PC-9 (cell line): ENCODE results near the gene POU3F1. TPM values are rescaled to one million over a fixed set of nuclear protein-coding genes. Genes with fewer than 3 reads are reported as not detected.

ENCODE experiments used
- BruUV-seq: library from RNA; stranded (reverse); fragments of 400-500 nt; replicated peaks from 2 replicates; lab custom pipeline; 2021; lab: Mats Ljungman, UMichigan
- CTCF ChIA-PET: fragments of 300-600 bp; sonication (Branson Sonifier 250); formaldehyde crosslinking; loops from one replicate; lab custom pipeline; 2022; ENCODE audit warnings: antibody characterized with exemption; lab: Charles Lee
- POLR2A ChIA-PET: fragments of 300-600 bp; sonication (Branson Sonifier 250); formaldehyde crosslinking; loops from one replicate; lab custom pipeline; 2022; ENCODE audit warnings: antibody characterized with exemption; ENCODE audit not compliant: unreplicated experiment; lab: Charles Lee
- DNase-seq, 2 experiments: peaks; one replicate each; pipeline versions ENCODE4 v3.0.0 to v3.0.0-alpha.2; 2015 to 2022; ENCODE audit warnings: mixed read lengths in 1 of 2
- H2AFZ ChIP-seq: fragments of 200-600 bp; sonication (generic); 2 replicates; pipeline ENCODE4 v1.8.1; 2017; ENCODE audit warnings: antibody characterized with exemption
- H3F3A ChIP-seq: fragments of 200-600 bp; sonication (generic); 2 replicates; pipeline ENCODE4 v1.8.1; 2017; ENCODE audit warnings: antibody characterized with exemption, mild to moderate bottlenecking, low read depth; ENCODE audit not compliant: insufficient read depth
- H3K27ac ChIP-seq: fragments of 200-600 bp; sonication (generic); 2 replicates; pipeline ENCODE4 v1.6.1; 2016; ENCODE audit warnings: mixed run types
- H3K27me3 ChIP-seq: fragments of 200-600 bp; sonication (generic); 2 replicates; pipeline ENCODE4 v1.6.1; 2016; ENCODE audit warnings: low read depth, mixed run types; ENCODE audit not compliant: insufficient read depth
- H3K36me3 ChIP-seq: fragments of 200-600 bp; sonication (generic); 2 replicates; pipeline ENCODE4 v1.6.1; 2016; ENCODE audit warnings: low read depth, mixed run types
- H3K4me1 ChIP-seq: fragments of 200-600 bp; sonication (generic); replicated peaks from 2 replicates; pipeline ENCODE4 v1.6.1; 2016; ENCODE audit warnings: mixed run types; ENCODE audit not compliant: insufficient read depth
- H3K4me2 ChIP-seq: fragments of 200-600 bp; sonication (generic); 2 replicates; pipeline ENCODE4 v1.6.1; 2017; ENCODE audit warnings: mixed run types
- H3K4me3 ChIP-seq: fragments of 200-600 bp; sonication (generic); 2 replicates; pipeline ENCODE4 v1.6.1; 2016; ENCODE audit warnings: mixed run types
- H3K79me2 ChIP-seq: fragments of 200-600 bp; sonication (generic); 2 replicates; pipeline ENCODE4 v1.6.1; 2017; ENCODE audit warnings: low read depth, mixed run types
- H3K9me2 ChIP-seq: fragments of 200-600 bp; sonication (generic); 2 replicates; pipeline ENCODE4 v1.8.1; 2017; ENCODE audit warnings: mild to moderate bottlenecking; ENCODE audit not compliant: insufficient read depth
- H3K9me3 ChIP-seq: fragments of 200-600 bp; sonication (generic); 2 replicates; pipeline ENCODE4 v1.8.1; 2016; ENCODE audit warnings: low read depth; ENCODE audit not compliant: insufficient read depth
- H4K20me1 ChIP-seq: fragments of 200-600 bp; sonication (generic); 2 replicates; pipeline ENCODE4 v1.8.1; 2017; ENCODE audit not compliant: insufficient read depth
- EZH2 ChIP-seq: fragments of 200-600 bp; sonication (generic); IDR thresholded peaks from 2 replicates; pipeline ENCODE4 v1.8.0; 2017; ENCODE audit warnings: antibody characterized with exemption, low read depth
- intact Hi-C: fragments of 100-400 bp; cut with micrococcal nuclease; formaldehyde crosslinking; loops from one replicate; pipeline ENCODE4 v1.10.0; 2022; ENCODE audit not compliant: unreplicated experiment
- total RNA-seq: library from RNA; stranded (reverse); gene quantifications from 2 replicates; pipeline ENCODE4 v1.2.3, GENCODE V29; 2021
- TF ChIP-seq, protein P1 (sequence below): fragments of 200-600 bp; sonication (generic); conservative IDR thresholded peaks from 2 replicates; pipeline ENCODE4 v1.6.1; 2017; ENCODE audit warnings: mixed run types, antibody characterized with exemption, mild to moderate bottlenecking, moderate library complexity

POU3F1 gene
- total RNA-seq, 1 experiment from 2014 or later = not detected

DNA sequence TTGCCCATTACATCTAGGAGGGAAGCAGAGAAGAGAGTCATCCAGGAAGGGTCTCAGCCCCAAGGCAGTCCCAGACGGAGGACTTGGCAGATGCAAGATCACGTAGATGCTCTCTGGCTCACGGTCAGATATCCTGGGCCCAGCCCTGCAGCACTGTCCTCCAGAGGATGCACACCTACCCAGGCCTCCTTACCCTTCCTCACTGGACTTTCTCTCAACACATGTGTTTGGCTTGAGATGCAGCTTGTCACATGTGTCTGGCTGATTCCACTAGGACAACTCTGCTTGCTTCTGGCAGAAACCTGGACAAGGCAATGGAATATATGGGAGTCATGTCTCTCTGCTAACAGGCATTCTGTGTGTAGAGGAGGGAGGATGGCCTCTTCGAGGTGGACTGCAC lies 32.4 kb upstream of the POU3F1 start:
- CTCF ChIA-PET = no interaction called here
- POLR2A ChIA-PET = no interaction called here
- Histone ChIP-seq H3K4me2 (no peak overlapping the region), H3K4me1 (no peaks in the 10 kb centered on the region), H3K79me2 (no peaks in the 10 kb centered on the region), H3K9me3 (no peaks in the 10 kb centered on the region), H3K36me3 (no peaks in the 10 kb centered on the region), H2AFZ (no peak overlapping the region), H3F3A (no peaks in the 10 kb centered on the region), H3K27ac (no peak overlapping the region), H4K20me1 (no peaks in the 10 kb centered on the region), H3K4me3 (no peak overlapping the region), H3K9me2 (no peaks in the 10 kb centered on the region), H3K27me3 (peaks cover 3% of the 10 kb centered on the region; the same call in 1 of the 2 replicates)
- no peak for DNase-seq
- intact Hi-C loops = no loop called here
- no TSS peak for BruUV-seq
- no peak for TF ChIP-seq EZH2
- TF ChIP-seq, protein P1, sequence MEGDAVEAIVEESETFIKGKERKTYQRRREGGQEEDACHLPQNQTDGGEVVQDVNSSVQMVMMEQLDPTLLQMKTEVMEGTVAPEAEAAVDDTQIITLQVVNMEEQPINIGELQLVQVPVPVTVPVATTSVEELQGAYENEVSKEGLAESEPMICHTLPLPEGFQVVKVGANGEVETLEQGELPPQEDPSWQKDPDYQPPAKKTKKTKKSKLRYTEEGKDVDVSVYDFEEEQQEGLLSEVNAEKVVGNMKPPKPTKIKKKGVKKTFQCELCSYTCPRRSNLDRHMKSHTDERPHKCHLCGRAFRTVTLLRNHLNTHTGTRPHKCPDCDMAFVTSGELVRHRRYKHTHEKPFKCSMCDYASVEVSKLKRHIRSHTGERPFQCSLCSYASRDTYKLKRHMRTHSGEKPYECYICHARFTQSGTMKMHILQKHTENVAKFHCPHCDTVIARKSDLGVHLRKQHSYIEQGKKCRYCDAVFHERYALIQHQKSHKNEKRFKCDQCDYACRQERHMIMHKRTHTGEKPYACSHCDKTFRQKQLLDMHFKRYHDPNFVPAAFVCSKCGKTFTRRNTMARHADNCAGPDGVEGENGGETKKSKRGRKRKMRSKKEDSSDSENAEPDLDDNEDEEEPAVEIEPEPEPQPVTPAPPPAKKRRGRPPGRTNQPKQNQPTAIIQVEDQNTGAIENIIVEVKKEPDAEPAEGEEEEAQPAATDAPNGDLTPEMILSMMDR = no peak

DNA sequence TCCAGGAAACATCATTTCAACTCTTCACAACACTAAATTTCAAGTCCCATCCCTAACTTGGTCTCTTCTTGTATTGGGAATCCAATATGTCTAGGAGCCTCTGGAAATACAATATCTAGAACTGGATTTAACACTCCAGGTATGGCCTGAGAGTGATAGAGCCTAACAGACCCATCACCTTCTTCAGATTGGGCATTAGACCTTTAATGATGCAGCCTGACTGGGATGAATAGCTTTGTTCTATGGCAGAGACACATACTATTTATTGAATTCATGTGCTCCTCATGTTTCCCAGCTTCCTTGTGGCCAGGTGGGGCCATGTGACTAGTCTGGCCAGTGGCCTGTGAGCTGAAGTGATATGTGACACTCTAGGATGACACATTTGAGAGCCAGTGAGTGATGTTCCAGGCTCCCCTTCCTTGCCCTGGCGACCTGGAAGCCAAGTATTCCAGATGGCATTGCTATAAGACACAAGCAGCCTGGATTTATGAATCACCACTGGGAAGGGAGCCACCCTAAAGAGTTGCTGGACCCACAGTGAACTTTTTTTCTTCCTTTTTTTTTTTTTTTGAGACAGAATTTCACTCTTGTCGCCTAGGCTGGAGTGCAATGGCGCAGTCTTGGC lies 31.0 kb upstream of the POU3F1 start:
- Histone ChIP-seq H4K20me1 (no peaks in the 10 kb centered on the region), H3K36me3 (no peaks in the 10 kb centered on the region), H3K4me2 (no peak overlapping the region), H3K4me1 (no peaks in the 10 kb centered on the region), H2AFZ (no peak overlapping the region), H3K4me3 (no peak overlapping the region), H3K79me2 (no peaks in the 10 kb centered on the region), H3K9me2 (no peaks in the 10 kb centered on the region), H3K27ac (no peak overlapping the region), H3F3A (no peaks in the 10 kb centered on the region), H3K9me3 (no peaks in the 10 kb centered on the region), H3K27me3 (peaks cover 15% of the 10 kb centered on the region; the same call in 1 of the 2 replicates)
- DNase-seq = no peak
- ChIA-PET POLR2A (no interaction called here), CTCF (interaction anchor here (0.7 kb wide), 1 partner anchor 35 kb away, joined by 6 read pairs; no protein-coding TSS in a partner anchor)
- TF ChIP-seq EZH2 = no peak
- TF ChIP-seq, protein P1 = no peak
- intact Hi-C loops = no loop called here
- no TSS peak for BruUV-seq

DNA sequence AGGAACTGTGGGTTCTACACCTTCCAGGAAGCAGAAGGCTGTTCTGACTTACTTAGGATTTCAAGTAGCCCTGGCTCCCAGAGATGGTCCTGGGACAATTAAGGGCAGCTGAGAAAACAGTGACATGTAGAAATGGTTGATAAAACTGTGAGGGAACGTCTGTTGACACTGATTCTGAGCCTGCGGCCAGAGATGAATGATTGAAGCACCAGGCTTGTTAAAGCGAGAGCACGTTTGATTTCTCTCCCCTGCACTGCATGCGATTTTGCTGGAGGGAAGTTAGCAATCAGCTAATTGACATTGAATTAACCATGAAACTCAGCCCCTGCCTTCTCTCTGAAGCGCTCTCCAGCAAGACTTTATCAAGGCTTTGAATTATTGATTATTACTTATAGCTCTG lies 29.9 kb upstream of the POU3F1 start:
- ChIA-PET CTCF (no interaction called here), POLR2A (no interaction called here)
- DNase-seq = no peak
- Histone ChIP-seq H3K9me3 (no peaks in the 10 kb centered on the region), H3K36me3 (no peaks in the 10 kb centered on the region), H3K4me1 (no peaks in the 10 kb centered on the region), H3K4me3 (no peak overlapping the region), H2AFZ (no peak overlapping the region), H3K27me3 (peaks cover 18% of the 10 kb centered on the region), H3K27ac (no peak overlapping the region), H3K79me2 (no peaks in the 10 kb centered on the region), H3K4me2 (no peak overlapping the region), H3F3A (no peaks in the 10 kb centered on the region), H3K9me2 (no peaks in the 10 kb centered on the region), H4K20me1 (no peaks in the 10 kb centered on the region)
- TF ChIP-seq, protein P1 = no peak
- TF ChIP-seq EZH2 = no peak
- intact Hi-C loops = no loop called here
- BruUV-seq = no TSS peak
